GM12891 (cell line): ENCODE measurements around the gene ABHD3.
"Not testable (repeated sequence)": the region's sequence is repeated elsewhere in the genome, so short reads cannot be mapped to it uniquely, and the experiment has no call there.

Experiments
- DNase-seq: peaks from one replicate; pipeline ENCODE4 v3.0.0; 2011; ENCODE audit warnings: low spot score; ENCODE audit not compliant: insufficient read length
- FAIRE-seq: peaks from 2 replicates; lab custom pipeline; 2011; peaks lifted over from hg19 to GRCh38; lab: Jason Lieb, UNC
- PAX5 ChIP-seq: IDR thresholded peaks from 2 replicates; pipeline ENCODE4 v1.6.1; 2011; ENCODE audit warnings: low read length, moderate library complexity, mild to moderate bottlenecking; ENCODE audit not compliant: insufficient read depth, severe bottlenecking
- POLR2A ChIP-seq: IDR thresholded peaks from 2 replicates; pipeline ENCODE4 v1.6.1; 2011; ENCODE audit warnings: low read depth, low read length, control low read depth
- POLR2AphosphoS5 ChIP-seq: IDR thresholded peaks from 2 replicates; pipeline ENCODE4 v1.6.1; 2011; ENCODE audit warnings: low read depth, low read length, control low read depth
- POU2F2 ChIP-seq: IDR thresholded peaks from 2 replicates; pipeline ENCODE4 v1.6.1; 2011; ENCODE audit warnings: low read depth, mild to moderate bottlenecking, control low read depth, low read length, moderate library complexity
- SPI1 ChIP-seq: IDR thresholded peaks from 2 replicates; pipeline ENCODE4 v1.6.1; 2011; ENCODE audit warnings: low read depth, low read length, control low read depth
- TAF1 ChIP-seq: IDR thresholded peaks from 2 replicates; pipeline ENCODE4 v1.6.1; 2011; ENCODE audit warnings: low read depth, low read length, control low read depth

The ABHD3 gene

GRCh38 chr18:21656402-21656801, 48.2 kb downstream of the ABHD3 start:
- TF ChIP-seq SPI1, result no peak
- no peak for TF ChIP-seq PAX5
- TF ChIP-seq TAF1, result no peak
- no peak for TF ChIP-seq POU2F2
- TF ChIP-seq POLR2A, result no peak
- TF ChIP-seq POLR2AphosphoS5, result no peak
- no peak for FAIRE-seq
- DNase-seq, result no peak

- FAIRE-seq (no peak), DNase-seq (no peak)
- no peak for TF ChIP-seq TAF1
- no peak for TF ChIP-seq POLR2A
- TF ChIP-seq PAX5, result no peak
- TF ChIP-seq POLR2AphosphoS5, result no peak
- TF ChIP-seq SPI1, result no peak
- no peak for TF ChIP-seq POU2F2
Observed at GRCh38 chr18:21653361-21653760, 51.2 kb downstream of the ABHD3 start.

DNA sequence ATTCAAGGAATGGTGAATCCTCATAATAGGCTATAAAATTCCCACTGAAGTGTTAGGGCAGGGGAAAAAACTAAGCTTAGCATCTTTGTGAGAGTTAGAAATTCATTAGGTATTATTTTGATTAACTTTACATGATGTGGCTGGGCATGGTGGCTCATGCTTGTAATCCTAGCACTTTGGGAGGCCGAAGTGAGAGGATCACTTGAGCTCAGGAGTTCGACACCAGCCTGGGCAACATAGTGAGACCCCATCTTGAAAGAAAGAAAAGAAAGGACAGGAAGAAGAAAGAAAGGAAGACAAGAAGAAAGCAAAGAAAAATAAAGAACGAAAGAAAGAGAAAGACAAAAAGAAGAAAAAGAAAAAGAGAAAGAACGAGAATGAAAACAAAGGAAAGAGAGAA, 52.5 kb downstream of the ABHD3 start:
- TF ChIP-seq SPI1 (no peak), POLR2A (no peak), PAX5 (no peak), POU2F2 (no peak), TAF1 (no peak), POLR2AphosphoS5 (no peak)
- FAIRE-seq (no peak), DNase-seq (no peak)

DNA sequence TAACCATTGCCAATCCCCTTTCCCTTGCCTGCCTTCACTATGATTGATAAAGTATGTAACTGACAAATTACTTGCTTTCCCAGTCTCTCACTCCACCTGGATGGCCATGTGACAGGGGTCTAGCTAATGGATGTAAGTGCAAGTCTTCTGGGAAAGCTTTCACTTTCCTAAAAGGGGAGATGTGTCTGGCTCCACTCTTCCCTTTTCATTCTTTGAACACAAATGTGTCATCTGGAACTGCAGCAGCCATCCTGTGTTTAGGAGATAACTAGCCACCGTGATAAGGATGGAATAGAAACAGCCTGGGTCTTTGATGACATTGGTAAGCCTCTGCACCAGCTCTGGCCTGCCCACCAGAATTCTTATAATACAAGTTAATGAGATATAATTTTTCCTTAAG, 54.3 kb downstream of the ABHD3 start:
- TF ChIP-seq POLR2AphosphoS5, result no peak
- FAIRE-seq (no peak), DNase-seq (no peak)

GRCh38 chr18:21640375-21640774, 64.2 kb downstream of the ABHD3 start:
- DNase-seq, FAIRE-seq: not testable (repeated sequence)

- no peak for DNase-seq
- no peak for TF ChIP-seq POU2F2
- TF ChIP-seq POLR2A, result no peak
- TF ChIP-seq POLR2AphosphoS5, result no peak
- TF ChIP-seq SPI1, result no peak
- TF ChIP-seq TAF1, result no peak
- TF ChIP-seq PAX5, result no peak
- no peak for FAIRE-seq
Observed at GRCh38 chr18:21638822-21639221, 65.8 kb downstream of the ABHD3 start.

DNA sequence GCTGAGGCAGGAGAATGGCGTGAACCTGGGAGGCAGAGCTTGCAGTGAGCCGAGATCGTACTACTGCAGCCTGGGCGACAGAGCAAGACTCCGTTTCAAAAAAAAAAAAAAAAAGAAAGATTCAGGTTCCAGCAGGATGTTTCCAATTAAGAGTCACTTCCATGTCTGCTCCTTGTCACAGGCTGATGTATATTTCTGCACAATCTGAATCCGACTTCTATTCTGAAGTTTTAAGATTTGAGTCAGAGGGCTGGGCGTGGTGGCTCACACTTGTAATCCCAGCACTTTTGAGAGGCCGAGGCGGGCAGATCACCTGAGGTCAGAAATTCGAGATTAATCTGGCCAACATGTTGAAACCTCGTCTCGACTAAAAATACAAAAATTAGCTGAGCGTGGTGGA, 67.8 kb downstream of the ABHD3 start:
- DNase-seq (no peak), FAIRE-seq (no peak)
- TF ChIP-seq POU2F2 (no peak), POLR2AphosphoS5 (no peak), PAX5 (no peak), POLR2A (no peak), TAF1 (no peak), SPI1 (no peak)

GRCh38 chr18:21634588-21635199, 69.9 kb downstream of the ABHD3 start:
- FAIRE-seq (no peak), DNase-seq (no peak)
- peak; percentile 43 for TF ChIP-seq POLR2A
- no peak for TF ChIP-seq PAX5
- no peak for TF ChIP-seq SPI1
- no peak for TF ChIP-seq TAF1
- peak; percentile 68; the same call in 1 of the 2 replicates for TF ChIP-seq POLR2AphosphoS5
- no peak for TF ChIP-seq POU2F2

DNA sequence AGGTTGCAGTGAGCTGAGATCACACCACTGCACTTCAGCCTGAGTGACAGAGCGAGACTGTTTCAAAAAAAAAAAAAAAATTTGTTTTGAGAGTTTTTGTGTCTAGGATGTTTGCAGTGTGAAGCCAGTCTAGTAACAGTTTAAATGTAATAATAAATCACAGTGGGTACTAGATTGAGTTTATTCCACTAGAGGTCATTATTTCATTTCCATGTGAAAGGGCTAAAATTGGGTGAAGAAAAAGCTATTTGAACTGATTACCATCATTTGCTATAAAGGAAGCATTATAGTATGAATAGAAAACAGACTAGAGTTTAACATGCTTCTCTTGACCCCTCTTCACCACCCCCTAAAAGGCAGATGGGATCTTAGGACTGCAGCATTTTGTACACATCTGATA, 72.2 kb downstream of the ABHD3 start:
- TF ChIP-seq PAX5, result no peak
- TF ChIP-seq POLR2A, result no peak
- TF ChIP-seq POU2F2, result no peak
- no peak for TF ChIP-seq SPI1
- no peak for TF ChIP-seq TAF1
- no peak for TF ChIP-seq POLR2AphosphoS5
- no peak for FAIRE-seq
- no peak for DNase-seq

GRCh38 chr18:21629089-21629832, 75.3 kb downstream of the ABHD3 start:
- FAIRE-seq (peak; percentile 94), DNase-seq (no peak)
- no peak for TF ChIP-seq POLR2A
- peak; percentile 65; the same call in 1 of the 2 replicates for TF ChIP-seq POU2F2
- TF ChIP-seq PAX5, result no peak
- TF ChIP-seq TAF1, result no peak
- peak; percentile 43 for TF ChIP-seq SPI1
- peak; percentile 65 for TF ChIP-seq POLR2AphosphoS5

DNA sequence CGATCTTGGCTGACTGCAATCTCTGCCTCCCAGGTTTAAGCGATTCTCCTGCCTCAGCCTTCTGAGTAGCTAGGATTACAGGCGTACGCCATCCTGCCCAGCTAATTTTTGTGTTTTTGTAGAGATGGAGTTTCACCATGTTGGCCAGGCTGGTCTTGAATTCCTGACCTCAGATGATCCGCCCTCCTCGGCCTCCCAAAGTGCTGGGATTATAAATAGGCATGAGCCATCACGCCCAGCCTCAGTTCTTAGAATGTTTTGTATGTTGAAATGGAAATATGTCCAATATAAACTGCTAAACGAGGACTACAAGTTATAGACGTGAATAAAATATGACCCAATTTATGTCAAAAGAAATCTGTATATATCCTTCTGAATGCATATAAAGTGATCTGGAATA, 82.9 kb downstream of the ABHD3 start:
- FAIRE-seq, DNase-seq: not testable (repeated sequence)
